Upper lobe of right lung (tissue), 1 donor: Measurements from ENCODE around the gene CDC20. TPM values are rescaled to one million over a fixed set of nuclear protein-coding genes. Genes with fewer than 3 reads are reported as not detected.

Experiments used
- ATAC-seq: fragments of 200-7000 bp; cut with Tn5 transposase; one replicate; pipeline ENCODE4 v1.9.1; 2020; ENCODE audit warnings: mild to moderate bottlenecking, moderate library complexity
- DNase-seq: peaks from one replicate; pipeline ENCODE4 v3.0.0-alpha.2; 2020
- H3K27ac ChIP-seq: fragments of 200-600 bp; one replicate; pipeline ENCODE4 v1.8.0; 2022
- H3K27me3 ChIP-seq: fragments of 200-600 bp; one replicate; pipeline ENCODE4 v1.8.0; 2022; ENCODE audit warnings: mild to moderate bottlenecking
- H3K36me3 ChIP-seq: fragments of 200-600 bp; one replicate; pipeline ENCODE4 v1.8.0; 2022
- H3K4me1 ChIP-seq: fragments of 200-600 bp; one replicate; pipeline ENCODE4 v1.8.0; 2022
- H3K4me3 ChIP-seq: fragments of 200-600 bp; one replicate; pipeline ENCODE4 v1.8.0; 2022; ENCODE audit warnings: mild to moderate bottlenecking
- H3K9me3 ChIP-seq: fragments of 200-600 bp; one replicate; pipeline ENCODE4 v1.8.0; 2022
- intact Hi-C: fragments of 100-400 bp; cut with DNase I; formaldehyde crosslinking; loops from one replicate; pipeline ENCODE4 v1.11.0; 2022
- total RNA-seq: library from RNA; stranded (reverse); fragmentation: NEBNext Ultra II Directional; extraction: Animal tissue kit (Norgen Biotek cat#: 25700); gene quantifications from one replicate; pipeline ENCODE4 v1.2.1, GENCODE V29; 2021
- TF ChIP-seq, protein P1 (sequence below): fragments of 200-600 bp; IDR thresholded peaks from one replicate; pipeline ENCODE4 v1.8.0; 2022; ENCODE audit warnings: antibody characterized with exemption
- donor health status: DM: no; HTN: yes; CAD: no; lungs with severe emphysema.

Gene CDC20
- total RNA-seq, 1 donor from 2014 or later = 1.8 TPM

DNA sequence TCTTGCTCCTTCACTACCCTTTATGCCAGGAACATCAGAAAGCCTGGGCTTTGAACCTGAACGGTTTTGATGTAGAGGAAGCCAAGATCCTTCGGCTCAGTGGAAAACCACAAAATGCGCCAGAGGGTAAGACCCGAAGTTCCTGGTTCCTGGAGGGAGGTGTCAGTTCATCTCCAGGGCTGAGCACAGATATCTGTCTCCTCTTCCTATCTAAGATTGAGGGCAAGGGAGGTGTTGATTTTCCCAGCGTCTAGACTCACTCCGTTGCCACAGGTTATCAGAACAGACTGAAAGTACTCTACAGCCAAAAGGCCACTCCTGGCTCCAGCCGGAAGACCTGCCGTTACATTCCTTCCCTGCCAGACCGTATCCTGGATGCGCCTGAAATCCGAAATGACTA, 915 bp downstream of the CDC20 start:
- Histone ChIP-seq H3K27ac (no peak overlapping the region), H3K27me3 (no peaks in the 10 kb centered on the region), H3K4me3 (no peak overlapping the region), H3K36me3 (peaks cover 37% of the 10 kb centered on the region), H3K4me1 (peaks cover 6% of the 10 kb centered on the region), H3K9me3 (no peaks in the 10 kb centered on the region)
- DNase-seq = no peak
- intact Hi-C loops = loop anchor here (10.0 kb wide), 1 partner anchor 125 kb away; no protein-coding TSS in a partner anchor
- TF ChIP-seq, protein P1, sequence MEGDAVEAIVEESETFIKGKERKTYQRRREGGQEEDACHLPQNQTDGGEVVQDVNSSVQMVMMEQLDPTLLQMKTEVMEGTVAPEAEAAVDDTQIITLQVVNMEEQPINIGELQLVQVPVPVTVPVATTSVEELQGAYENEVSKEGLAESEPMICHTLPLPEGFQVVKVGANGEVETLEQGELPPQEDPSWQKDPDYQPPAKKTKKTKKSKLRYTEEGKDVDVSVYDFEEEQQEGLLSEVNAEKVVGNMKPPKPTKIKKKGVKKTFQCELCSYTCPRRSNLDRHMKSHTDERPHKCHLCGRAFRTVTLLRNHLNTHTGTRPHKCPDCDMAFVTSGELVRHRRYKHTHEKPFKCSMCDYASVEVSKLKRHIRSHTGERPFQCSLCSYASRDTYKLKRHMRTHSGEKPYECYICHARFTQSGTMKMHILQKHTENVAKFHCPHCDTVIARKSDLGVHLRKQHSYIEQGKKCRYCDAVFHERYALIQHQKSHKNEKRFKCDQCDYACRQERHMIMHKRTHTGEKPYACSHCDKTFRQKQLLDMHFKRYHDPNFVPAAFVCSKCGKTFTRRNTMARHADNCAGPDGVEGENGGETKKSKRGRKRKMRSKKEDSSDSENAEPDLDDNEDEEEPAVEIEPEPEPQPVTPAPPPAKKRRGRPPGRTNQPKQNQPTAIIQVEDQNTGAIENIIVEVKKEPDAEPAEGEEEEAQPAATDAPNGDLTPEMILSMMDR = no peak
- ATAC-seq = no peak

DNA sequence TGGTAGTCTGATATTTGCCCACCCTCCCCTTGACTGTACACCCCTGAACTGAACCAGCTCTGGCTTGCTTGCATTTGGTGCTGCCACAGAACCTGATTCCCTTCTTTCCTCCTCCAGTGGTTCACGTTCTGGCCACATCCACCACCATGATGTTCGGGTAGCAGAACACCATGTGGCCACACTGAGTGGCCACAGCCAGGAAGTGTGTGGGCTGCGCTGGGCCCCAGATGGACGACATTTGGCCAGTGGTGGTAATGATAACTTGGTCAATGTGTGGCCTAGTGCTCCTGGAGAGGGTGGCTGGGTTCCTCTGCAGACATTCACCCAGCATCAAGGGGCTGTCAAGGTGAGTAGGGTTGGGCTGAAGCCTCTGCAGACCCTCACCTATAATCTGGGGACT, 1.8 kb downstream of the CDC20 start:
- no peak overlapping the region for H3K27ac ChIP-seq
- ATAC-seq (no peak), DNase-seq (no peak)
- peaks cover 46% of the 10 kb centered on the region for H3K36me3 ChIP-seq
- no peaks in the 10 kb centered on the region for H3K27me3 ChIP-seq
- no peak overlapping the region for H3K4me3 ChIP-seq
- TF ChIP-seq, protein P1 = no peak
- peaks cover 8% of the 10 kb centered on the region for H3K4me1 ChIP-seq
- H3K9me3 ChIP-seq = no peaks in the 10 kb centered on the region
- intact Hi-C loops = no loop called here

DNA sequence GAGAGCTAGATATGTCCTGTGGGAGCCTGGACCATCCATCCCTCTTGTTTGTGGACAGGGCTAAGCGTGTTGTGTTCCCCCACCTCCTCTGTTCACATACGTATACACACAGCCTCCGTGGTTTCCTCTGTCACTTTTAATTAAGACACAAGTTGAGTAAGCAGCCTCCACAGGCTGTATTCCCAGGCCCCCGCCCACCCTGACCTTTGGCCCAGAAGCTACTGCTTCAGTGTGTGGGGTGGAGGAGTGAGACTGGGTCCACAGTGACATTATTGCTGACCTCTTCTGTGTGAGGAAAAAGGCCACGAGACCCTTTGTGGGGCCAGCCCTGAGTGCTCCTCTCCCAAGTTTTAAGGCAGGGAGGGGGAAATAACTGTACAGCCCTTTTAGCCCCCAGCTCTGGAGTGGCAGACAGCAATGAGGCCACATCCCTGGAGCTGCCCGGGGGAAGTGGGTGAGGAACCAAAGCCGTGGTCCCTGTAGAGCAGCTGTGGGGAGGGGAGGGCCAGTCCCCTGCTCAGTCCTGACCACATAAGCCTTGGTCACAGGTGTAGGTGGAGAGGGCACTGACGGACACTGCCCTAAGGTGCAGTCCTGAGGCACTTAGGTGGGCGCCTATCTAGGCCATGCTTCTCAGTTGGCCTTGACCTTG, 4.6 kb downstream of the CDC20 start:
- TF ChIP-seq, protein P1 = no peak
- H3K27me3 ChIP-seq = no peaks in the 10 kb centered on the region
- ATAC-seq (no peak), DNase-seq (no peak)
- H3K36me3 ChIP-seq = peaks cover 46% of the 10 kb centered on the region
- H3K9me3 ChIP-seq = no peaks in the 10 kb centered on the region
- intact Hi-C loops = no loop called here
- no peak overlapping the region for H3K4me3 ChIP-seq
- H3K27ac ChIP-seq = no peak overlapping the region
- H3K4me1 ChIP-seq = peaks cover 17% of the 10 kb centered on the region

DNA sequence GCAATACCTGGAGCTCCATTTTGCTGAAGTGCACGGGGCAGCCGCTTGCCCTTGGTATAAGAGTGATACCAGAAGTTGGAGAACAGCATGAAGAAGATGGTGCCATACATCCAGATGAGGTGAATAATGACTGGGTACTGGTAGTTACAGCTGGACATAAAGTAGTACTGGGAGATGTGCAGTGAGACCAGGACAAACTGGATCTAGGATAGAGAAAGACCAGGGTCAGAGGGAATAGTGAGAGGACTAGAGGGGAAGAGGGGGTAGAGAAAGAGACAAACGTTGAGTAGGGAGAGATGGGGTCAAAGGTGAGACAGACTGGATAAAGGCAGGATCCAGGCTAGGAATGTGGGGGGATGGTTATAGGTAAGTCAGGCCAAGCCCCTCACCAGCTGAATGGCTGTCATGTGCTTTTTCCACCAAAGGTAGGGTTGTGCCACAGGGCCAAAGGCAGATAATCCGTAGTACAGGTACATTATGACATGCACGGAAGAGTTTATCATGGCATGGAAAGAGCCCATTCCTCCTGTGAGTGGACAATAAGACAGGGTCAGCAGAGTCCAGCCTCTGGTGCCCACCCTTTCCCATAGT, 5.2 kb downstream of the CDC20 start:
- ATAC-seq = no peak
- H3K36me3 ChIP-seq = peaks cover 46% of the 10 kb centered on the region

DNA sequence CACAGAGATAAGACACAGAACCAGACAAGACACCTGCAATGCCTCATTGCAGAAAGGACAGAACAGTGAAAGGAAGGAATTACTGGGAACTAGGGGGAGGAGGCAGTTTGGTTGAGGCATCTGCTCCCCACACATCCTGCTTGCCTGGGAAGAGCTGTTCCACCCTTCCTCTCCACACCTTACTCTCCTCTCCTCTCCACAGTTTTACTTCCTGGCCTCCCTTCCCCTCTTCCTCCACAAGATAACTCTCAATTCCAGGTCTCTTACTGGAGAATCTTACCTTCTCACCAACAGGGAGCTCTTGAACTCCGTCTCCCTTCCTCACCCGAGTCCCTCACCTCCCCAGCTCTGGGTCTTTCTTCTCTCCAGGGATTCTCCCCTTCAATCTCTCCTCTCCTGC, 6.9 kb downstream of the CDC20 start:
- ATAC-seq (no peak), DNase-seq (no peak)
- H3K4me3 ChIP-seq = no peak overlapping the region
- TF ChIP-seq, protein P1 = no peak
- intact Hi-C loops = no loop called here
- no peaks in the 10 kb centered on the region for H3K27me3 ChIP-seq
- peaks cover 24% of the 10 kb centered on the region for H3K4me1 ChIP-seq
- no peaks in the 10 kb centered on the region for H3K9me3 ChIP-seq
- peaks cover 46% of the 10 kb centered on the region for H3K36me3 ChIP-seq
- H3K27ac ChIP-seq = no peak overlapping the region

More for the DNA sequence above, 5.2 kb downstream of the CDC20 start:
- TF ChIP-seq, protein P1 = no peak
- intact Hi-C loops = no loop called here
- no peak overlapping the region for H3K27ac ChIP-seq
- no peak overlapping the region for H3K4me3 ChIP-seq
- DNase-seq = no peak
- no peaks in the 10 kb centered on the region for H3K27me3 ChIP-seq
- no peaks in the 10 kb centered on the region for H3K9me3 ChIP-seq
- H3K4me1 ChIP-seq = peaks cover 22% of the 10 kb centered on the region
